NCI-H1694 treated with DMSO at 0.1 percent for 48 hours (cell line): ENCODE measurements around the gene C1QTNF1.

Source experiments
- DNase-seq: peaks from one replicate; lab custom pipeline; 2025; lab: John Stamatoyannopoulos, UW

C1QTNF1 gene

DNA sequence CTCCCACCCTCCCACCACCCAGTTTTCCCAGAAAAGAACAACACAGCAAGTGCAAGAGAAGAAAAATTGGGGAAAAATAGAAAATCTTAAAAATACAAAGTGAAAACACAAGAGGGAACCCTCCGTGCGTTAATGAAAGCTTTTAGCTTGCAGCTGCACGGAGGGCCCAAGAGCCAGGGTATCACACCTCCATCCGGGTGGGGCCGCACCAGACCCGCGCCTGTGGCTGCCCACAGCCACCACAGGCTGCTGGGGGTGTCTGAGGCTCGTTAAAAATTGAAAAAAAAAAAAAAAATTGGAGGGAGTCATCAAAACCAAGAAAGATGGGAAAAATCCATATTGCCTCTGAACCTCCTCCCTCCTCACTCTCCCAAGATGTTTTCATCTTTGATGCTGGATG, 69.3 kb downstream of the C1QTNF1 start:
- DNase-seq: no peak

DNA sequence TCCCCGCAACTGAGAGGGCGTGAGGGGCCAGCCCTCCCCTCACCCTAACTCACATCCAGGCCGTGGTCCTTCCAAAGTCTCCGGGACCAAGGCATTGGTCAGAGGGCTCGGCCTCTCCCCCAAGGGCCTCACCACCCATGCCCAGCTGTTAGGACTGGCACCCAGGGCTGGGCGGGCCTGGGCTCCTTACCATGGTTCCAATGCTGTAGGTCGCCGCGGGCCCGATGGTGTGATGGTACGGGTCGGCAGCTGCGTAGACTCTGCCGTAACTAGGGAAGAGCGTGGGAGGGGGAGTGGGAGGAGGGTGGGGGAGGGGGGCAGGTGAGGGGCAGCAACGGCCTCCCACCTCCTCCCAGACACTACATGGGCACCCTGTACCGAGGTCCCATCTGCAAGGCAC, 70.3 kb downstream of the C1QTNF1 start:
- no peak for DNase-seq

DNA sequence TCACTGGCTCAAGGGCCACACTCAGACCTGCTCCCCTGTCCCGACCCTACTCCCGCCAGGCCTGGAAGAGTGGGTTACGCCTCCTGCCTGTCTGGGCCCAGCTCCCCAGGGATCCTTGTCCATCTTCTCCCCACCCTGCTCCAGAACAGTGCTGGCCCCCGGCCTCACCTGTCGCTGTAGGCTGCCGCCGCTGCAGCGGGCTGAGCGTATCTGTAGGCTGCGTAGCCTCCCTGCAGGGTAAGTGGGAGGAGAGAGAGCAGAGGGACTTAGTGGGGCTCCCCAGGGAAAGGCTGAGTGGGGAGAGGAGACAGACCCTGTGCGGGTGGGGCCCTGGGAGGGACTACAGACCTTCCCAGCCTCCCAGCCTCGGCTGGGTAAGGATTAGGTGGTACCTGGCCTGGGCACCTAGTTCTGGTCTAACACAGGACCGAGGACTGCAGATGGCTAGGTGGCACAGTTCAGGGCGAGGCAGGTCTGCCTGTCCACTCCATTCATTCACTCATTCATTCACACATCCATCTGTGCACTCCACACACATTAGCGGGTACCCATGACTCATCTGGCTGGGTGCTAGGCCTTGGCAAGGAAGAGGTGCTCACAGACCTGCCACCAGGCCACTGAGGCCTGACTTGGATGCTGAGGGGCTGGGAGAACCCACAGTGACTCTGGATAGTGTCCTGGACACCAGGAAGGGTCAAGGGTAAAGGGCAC, 71.5 kb downstream of the C1QTNF1 start:
- no peak for DNase-seq

DNA sequence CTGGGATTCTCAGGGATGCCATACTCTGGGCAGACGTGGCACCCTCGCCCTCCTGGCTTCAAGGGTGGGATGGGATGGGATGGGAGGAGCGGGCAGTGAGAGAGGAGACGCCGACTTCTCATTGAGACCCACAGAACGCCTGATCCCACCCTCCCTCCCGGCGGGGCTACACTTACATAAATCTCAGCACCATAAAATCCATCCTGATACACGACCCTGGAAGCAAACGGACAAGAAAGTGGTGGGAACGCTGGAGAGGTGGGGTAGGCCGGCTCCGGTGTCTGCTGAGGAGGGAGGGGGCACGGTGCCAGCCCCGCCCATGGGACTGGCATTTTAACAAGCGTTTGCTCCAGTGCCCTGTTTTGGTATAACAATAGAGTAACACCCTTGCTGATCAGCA, 72.5 kb downstream of the C1QTNF1 start:
- no peak for DNase-seq

DNA sequence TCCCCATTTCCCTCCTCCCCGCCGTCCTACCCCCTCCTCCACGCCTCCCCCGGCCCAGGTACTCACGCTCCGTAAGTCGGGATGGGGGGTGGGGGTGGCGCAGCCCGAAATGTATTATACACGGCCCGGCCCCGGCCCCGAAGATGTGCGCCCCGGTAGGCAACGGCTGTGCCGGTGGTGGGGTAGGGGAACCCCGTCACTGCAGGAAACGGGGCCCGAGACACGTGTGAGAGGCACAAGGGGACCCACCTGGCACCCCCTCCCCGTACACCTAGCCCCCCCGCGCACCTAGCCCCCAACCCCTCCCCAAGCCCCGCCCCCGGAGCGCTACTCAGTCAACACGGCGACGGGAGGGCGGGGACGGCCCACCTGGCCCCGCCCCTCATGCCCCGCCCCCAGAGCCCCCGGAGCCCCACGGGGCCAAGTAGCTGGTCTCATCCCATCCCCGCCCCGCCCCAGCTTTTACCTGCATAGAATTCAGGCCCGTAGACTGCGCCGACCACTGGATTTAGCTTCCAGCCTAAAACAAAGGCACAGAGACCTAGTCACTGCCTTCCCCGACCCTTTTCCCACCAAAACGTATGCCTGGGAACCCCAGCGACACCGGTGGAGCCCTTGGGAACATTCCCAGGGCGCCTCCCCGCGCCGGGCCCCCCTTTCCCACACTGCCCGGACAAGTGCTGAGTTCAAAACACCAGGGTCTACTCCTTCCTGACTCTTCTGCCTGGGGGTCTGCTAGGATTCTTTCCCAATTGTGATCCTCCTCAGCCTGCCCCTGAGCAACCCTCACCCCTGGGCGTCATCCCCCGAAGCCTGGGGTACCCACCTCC, 73.5 kb downstream of the C1QTNF1 start:
- DNase-seq: no peak

DNA sequence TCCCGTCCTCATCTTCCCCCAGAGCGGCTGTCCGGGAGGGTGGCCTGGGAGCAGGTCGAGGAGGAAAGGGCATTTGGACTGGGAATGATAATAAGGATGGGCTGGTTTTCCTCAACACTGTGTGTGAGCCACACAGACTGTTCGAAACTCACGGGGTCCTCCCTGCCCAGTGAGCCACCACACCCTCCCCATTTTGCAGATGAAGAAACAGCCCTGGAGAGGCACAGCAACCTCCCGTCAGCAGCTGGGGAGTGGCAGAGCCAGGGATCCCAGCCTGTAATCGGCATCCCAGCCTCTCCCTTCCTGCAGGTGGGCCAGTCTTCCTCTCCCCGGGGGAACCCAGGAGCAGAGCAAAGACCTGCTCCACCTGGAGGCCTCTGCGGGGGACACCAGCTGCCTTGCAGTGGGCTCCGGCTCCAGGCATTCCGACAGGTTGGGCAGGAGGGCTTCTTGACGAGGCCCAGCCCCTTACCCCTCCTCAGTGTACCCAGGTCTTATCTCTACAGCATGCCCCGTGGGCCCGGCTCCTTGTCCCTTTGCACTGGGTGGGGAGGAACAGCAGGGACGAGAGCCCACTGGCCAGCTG, 74.4 kb downstream of the C1QTNF1 start:
- no peak for DNase-seq
